ENCODE measurements around the gene NTM.

The NTM gene

DNA sequence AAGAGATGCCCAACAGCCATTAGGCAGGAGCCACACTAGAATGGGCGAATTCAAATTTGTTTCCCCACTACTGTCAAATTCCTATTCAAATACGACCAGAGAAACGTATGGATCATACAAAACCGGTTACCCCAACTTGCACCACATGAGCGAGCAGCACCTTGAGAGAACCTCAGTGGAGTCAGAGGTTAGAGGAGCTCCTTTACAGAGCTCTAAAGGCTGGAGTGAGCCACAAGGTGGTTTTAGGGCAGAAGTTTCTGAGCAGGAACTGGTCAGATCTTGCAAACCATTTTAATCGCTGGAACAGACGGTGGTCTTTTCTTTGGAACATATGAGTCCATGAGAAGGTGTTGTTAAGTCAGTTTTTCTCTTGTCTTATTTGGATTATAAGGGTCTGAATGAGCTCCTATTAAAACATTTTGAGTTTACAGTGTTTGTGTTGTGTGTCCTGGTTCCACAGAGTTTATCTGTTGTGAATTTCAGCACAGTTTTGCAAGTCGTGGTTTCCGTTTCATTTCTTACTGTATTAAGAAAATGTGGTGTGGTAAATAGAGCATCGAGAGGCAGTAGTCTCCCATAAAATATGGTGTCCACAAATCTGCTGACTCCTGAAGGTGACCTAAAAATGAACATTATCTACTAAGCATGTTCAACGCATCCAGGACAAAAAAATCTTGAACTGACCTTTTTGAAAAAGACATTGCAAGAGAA is 471.7 kb downstream of the NTM start:
- TF ChIP-seq POLR2AphosphoS5 (IDR thresholded peaks at IDR 0.05; ENCODE audit: borderline replicate concordance, low read depth, low read length) (no peak), EZH2 (IDR thresholded peaks at IDR 0.05) (no peak), FOXP2 (optimal IDR thresholded peaks at IDR 0.05; ENCODE audit: control extremely low read depth, extremely low read length, insufficient read depth) (no peak)
- Histone ChIP-seq H3K27ac (no peak overlapping the region), H3K9ac (ENCODE audit: insufficient read length) (no peak overlapping the region), H3K4me3 (no peak overlapping the region), H3K9me3 (ENCODE audit: low read depth, low read length) (no peaks in the 10 kb centered on the region), H3K36me3 (ENCODE audit: insufficient read depth, low read length) (no peaks in the 10 kb centered on the region)
- DNase-seq (ENCODE audit: low read depth, low spot score): no peak

DNA sequence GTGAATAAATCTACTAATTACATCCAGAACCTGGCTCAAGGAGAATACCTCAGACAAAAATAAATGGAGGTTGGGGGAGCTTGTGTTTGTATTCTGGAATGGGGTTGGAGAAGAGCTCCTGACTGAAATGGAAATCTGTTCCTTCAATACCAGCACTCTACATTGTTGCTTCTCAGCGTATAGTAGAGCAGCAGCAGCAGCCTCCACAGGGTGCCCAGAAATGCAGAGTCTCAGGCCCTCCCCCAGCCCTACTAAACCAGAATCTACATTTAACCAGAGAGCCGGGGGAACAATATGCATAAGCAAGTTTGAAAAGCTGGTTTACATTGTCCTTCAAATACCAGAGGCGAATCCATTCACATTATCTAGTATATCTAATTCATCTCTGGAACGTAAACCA is 474.8 kb downstream of the NTM start:
- no peak overlapping the region for H3K4me3 ChIP-seq
- TF ChIP-seq FOXP2 (optimal IDR thresholded peaks at IDR 0.05; ENCODE audit: control extremely low read depth, extremely low read length, insufficient read depth) (no peak), EZH2 (IDR thresholded peaks at IDR 0.05) (no peak), POLR2AphosphoS5 (IDR thresholded peaks at IDR 0.05; ENCODE audit: borderline replicate concordance, low read depth, low read length) (no peak)
- H3K36me3 ChIP-seq (ENCODE audit: insufficient read depth, low read length): no peaks in the 10 kb centered on the region
- H3K9ac ChIP-seq (ENCODE audit: insufficient read length): no peak overlapping the region
- no peak for DNase-seq (ENCODE audit: low read depth, low spot score)
- H3K27ac ChIP-seq: no peak overlapping the region
- H3K9me3 ChIP-seq (ENCODE audit: low read depth, low read length): no peaks in the 10 kb centered on the region

DNA sequence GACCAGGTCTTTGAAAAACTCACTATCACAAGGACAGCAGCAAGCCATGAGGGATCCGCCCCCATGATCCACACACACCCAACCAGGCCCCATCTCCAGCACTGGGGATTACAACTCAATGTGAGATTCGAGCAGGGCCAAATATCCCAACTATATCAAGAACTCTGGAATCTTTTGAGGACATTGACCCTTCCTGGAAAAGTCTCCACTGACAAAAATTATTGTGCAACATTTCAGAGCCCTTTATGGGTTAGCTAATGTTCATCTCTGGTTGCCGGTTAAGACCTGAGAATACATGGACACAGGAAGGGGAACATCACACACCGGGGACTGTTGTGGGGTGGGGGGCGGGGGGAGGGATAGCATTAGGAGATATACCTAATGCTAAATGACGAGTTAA is 479.1 kb downstream of the NTM start:
- DNase-seq (ENCODE audit: low read depth, low spot score): no peak
- Histone ChIP-seq H3K27ac (no peak overlapping the region), H3K4me3 (no peak overlapping the region), H3K9ac (ENCODE audit: insufficient read length) (no peak overlapping the region), H3K9me3 (ENCODE audit: low read depth, low read length) (no peaks in the 10 kb centered on the region), H3K36me3 (ENCODE audit: insufficient read depth, low read length) (no peaks in the 10 kb centered on the region)
- TF ChIP-seq FOXP2 (optimal IDR thresholded peaks at IDR 0.05; ENCODE audit: control extremely low read depth, extremely low read length, insufficient read depth) (no peak), POLR2AphosphoS5 (IDR thresholded peaks at IDR 0.05; ENCODE audit: borderline replicate concordance, low read depth, low read length) (no peak), EZH2 (IDR thresholded peaks at IDR 0.05) (no peak)

DNA sequence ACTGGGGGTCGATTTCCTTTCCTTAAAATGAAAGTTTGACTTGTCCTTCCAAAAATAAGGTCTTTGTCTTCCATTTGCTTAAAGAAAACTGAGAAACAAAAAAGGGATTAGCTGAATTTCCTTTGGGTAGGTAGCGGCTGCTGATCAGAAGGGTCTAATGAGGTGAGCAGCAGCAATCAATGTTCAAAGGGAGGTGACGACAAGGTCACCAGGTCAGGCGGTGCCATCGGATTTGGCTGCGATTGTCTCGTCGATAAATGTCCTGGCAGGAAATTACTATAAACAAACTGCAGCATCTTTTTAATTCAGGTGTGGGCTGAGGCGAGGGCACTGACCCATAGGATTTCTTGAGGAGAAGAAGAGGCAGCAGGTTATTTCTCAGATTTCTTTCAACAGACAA is 480.1 kb downstream of the NTM start:
- H3K4me3 ChIP-seq: no peak overlapping the region
- no peak overlapping the region for H3K9ac ChIP-seq (ENCODE audit: insufficient read length)
- TF ChIP-seq POLR2AphosphoS5 (IDR thresholded peaks at IDR 0.05; ENCODE audit: borderline replicate concordance, low read depth, low read length) (no peak), FOXP2 (optimal IDR thresholded peaks at IDR 0.05; ENCODE audit: control extremely low read depth, extremely low read length, insufficient read depth) (no peak), EZH2 (IDR thresholded peaks at IDR 0.05) (no peak)
- no peaks in the 10 kb centered on the region for H3K36me3 ChIP-seq (ENCODE audit: insufficient read depth, low read length)
- H3K9me3 ChIP-seq (ENCODE audit: low read depth, low read length): no peaks in the 10 kb centered on the region
- DNase-seq (ENCODE audit: low read depth, low spot score): no peak
- no peak overlapping the region for H3K27ac ChIP-seq

DNA sequence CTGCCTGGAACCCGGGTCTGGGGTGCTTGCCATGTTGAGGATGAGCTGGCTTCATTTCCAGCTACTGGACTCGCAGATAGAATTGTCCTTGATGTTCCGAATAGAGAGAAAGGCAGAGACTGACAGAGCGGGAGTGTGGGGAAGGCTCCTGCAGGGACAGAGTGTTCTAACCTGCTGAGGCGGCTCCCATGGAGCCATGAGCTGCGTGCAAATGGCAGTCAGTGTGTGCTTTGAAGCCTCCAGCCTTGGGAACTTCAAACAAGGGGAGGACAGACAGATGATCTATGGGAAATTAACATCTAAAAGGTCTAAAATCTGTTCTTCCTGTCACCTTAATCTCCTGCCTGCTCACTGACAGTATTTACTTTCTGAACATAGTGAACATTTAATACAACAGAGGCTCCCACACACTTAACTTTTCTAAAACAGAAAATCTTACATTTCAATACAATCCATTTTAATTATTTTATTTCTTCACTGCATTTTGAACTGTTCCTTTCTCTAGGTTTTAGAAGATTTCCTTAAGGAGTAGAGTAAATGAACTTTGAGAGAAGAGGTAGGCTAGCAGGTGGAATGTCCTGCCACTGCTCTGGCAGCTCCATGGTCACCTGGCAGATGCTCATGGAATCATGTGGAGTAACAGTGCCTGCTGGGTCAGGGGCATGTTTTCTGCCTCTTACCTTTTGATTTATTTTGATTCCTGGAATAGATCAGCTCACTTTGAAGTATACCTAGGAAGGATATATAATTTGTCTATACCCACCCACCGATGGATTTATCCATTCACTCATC is 481.7 kb downstream of the NTM start:
- H3K4me3 ChIP-seq: no peak overlapping the region
- no peak overlapping the region for H3K9ac ChIP-seq (ENCODE audit: insufficient read length)
- H3K27ac ChIP-seq: no peak overlapping the region
- H3K9me3 ChIP-seq (ENCODE audit: low read depth, low read length): no peaks in the 10 kb centered on the region
- no peak for DNase-seq (ENCODE audit: low read depth, low spot score)
- TF ChIP-seq EZH2 (IDR thresholded peaks at IDR 0.05): no peak
- TF ChIP-seq FOXP2 (optimal IDR thresholded peaks at IDR 0.05; ENCODE audit: control extremely low read depth, extremely low read length, insufficient read depth): no peak
- TF ChIP-seq POLR2AphosphoS5 (IDR thresholded peaks at IDR 0.05; ENCODE audit: borderline replicate concordance, low read depth, low read length): no peak
- H3K36me3 ChIP-seq (ENCODE audit: insufficient read depth, low read length): no peaks in the 10 kb centered on the region

DNA sequence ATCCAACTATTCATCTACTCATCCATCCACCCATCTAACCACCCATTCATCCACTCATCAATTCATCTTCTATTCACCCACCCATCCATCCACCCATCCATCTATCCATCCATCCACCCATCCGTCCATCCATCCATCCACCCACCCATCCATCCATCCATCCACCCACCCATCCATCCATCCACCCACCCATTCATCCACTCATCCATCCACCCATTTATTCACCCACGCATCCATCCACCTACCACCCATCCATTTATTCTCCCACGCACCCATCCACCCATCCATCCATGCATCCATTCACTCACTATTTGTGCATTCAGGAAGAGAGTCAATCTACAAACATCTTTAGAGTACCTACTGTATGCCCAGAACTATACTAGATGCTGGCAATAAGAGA is 482.3 kb downstream of the NTM start:
- H3K4me3 ChIP-seq: no peak overlapping the region
- H3K9ac ChIP-seq (ENCODE audit: insufficient read length): no peak overlapping the region
- no peaks in the 10 kb centered on the region for H3K9me3 ChIP-seq (ENCODE audit: low read depth, low read length)
- no peak overlapping the region for H3K27ac ChIP-seq
- TF ChIP-seq EZH2 (IDR thresholded peaks at IDR 0.05): no peak
- TF ChIP-seq FOXP2 (optimal IDR thresholded peaks at IDR 0.05; ENCODE audit: control extremely low read depth, extremely low read length, insufficient read depth): no peak
- TF ChIP-seq POLR2AphosphoS5 (IDR thresholded peaks at IDR 0.05; ENCODE audit: borderline replicate concordance, low read depth, low read length): no peak
- H3K36me3 ChIP-seq (ENCODE audit: insufficient read depth, low read length): no peaks in the 10 kb centered on the region
- DNase-seq (ENCODE audit: low read depth, low spot score): no peak

DNA sequence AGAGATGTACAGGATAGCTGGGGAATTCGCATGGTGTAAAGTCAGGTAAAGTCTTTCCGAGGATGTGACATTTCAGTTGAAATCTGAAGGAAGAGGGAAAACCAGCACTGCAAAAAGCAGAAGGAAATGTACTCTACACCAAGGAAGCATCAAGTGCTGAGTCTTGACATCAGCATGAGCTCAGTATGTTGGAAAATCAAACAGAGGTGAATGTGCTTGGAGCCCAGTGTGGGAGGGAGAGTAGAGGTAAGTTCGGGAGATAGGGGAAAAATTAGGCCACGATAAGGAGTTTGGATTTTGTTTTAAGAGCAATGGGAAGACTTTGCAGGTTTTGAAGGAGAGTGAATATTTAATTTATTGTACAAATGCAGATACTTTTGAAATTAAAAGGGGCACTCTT is 484.0 kb downstream of the NTM start:
- H3K4me3 ChIP-seq: no peak overlapping the region
- no peak for DNase-seq (ENCODE audit: low read depth, low spot score)
- no peak for TF ChIP-seq FOXP2 (optimal IDR thresholded peaks at IDR 0.05; ENCODE audit: control extremely low read depth, extremely low read length, insufficient read depth)
- TF ChIP-seq EZH2 (IDR thresholded peaks at IDR 0.05): no peak
- TF ChIP-seq POLR2AphosphoS5 (IDR thresholded peaks at IDR 0.05; ENCODE audit: borderline replicate concordance, low read depth, low read length): no peak
- no peaks in the 10 kb centered on the region for H3K36me3 ChIP-seq (ENCODE audit: insufficient read depth, low read length)
- no peak overlapping the region for H3K27ac ChIP-seq
- no peak overlapping the region for H3K9ac ChIP-seq (ENCODE audit: insufficient read length)
- H3K9me3 ChIP-seq (ENCODE audit: low read depth, low read length): no peaks in the 10 kb centered on the region

DNA sequence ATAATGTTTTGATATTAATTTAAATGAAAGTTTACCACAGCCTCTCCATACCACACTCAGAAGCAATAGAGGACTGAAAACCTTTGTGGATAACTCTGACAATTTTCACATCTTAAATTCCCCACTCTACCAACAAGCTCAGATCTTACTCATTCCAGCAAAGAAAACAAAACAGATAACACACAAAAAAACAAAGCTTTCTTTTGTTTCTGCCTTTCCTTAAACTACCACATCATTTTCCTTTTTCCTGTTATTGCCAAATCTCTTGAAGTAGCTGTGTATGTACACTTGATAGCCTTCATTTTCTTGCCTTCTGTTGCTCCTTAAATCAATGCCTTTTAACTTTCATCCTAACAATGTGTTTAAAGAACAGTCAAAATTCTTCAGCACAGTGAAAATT is 484.9 kb downstream of the NTM start:
- no peaks in the 10 kb centered on the region for H3K36me3 ChIP-seq (ENCODE audit: insufficient read depth, low read length)
- no peak overlapping the region for H3K4me3 ChIP-seq
- DNase-seq (ENCODE audit: low read depth, low spot score): no peak
- H3K27ac ChIP-seq: no peak overlapping the region
- no peaks in the 10 kb centered on the region for H3K9me3 ChIP-seq (ENCODE audit: low read depth, low read length)
- H3K9ac ChIP-seq (ENCODE audit: insufficient read length): no peak overlapping the region
- TF ChIP-seq FOXP2 (optimal IDR thresholded peaks at IDR 0.05; ENCODE audit: control extremely low read depth, extremely low read length, insufficient read depth): no peak
- TF ChIP-seq EZH2 (IDR thresholded peaks at IDR 0.05): no peak
- TF ChIP-seq POLR2AphosphoS5 (IDR thresholded peaks at IDR 0.05; ENCODE audit: borderline replicate concordance, low read depth, low read length): no peak
